ENCODE data around the gene TBC1D23.

The TBC1D23 gene

DNA sequence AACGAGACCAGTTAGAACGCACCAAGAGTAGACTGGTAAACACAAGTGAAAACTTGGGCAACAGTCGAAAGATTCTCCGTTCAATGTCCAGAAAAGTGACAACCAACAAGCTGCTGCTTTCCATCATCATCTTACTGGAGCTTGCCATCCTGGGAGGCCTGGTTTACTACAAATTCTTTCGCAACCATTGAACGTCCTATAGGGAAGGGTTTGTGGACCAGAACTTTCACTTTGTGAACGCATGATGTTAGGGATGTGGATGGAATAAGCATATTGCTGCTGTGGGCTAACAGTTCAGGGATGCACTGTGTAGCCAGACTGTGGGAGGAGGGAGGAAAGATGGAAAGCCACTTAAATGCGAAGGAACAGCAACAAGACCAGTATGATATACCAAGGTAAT lies 34.9 kb upstream of the TBC1D23 start:
- H3F3A ChIP-seq (ENCODE audit: insufficient read depth, low read length) = no peaks in the 10 kb centered on the region
- H3K4me1 ChIP-seq (ENCODE audit: insufficient read depth, low read length, severe bottlenecking) = no peaks in the 10 kb centered on the region
- H3K36me3 ChIP-seq (ENCODE audit: insufficient read depth, low read length) = no peaks in the 10 kb centered on the region
- TF ChIP-seq, protein P1, sequence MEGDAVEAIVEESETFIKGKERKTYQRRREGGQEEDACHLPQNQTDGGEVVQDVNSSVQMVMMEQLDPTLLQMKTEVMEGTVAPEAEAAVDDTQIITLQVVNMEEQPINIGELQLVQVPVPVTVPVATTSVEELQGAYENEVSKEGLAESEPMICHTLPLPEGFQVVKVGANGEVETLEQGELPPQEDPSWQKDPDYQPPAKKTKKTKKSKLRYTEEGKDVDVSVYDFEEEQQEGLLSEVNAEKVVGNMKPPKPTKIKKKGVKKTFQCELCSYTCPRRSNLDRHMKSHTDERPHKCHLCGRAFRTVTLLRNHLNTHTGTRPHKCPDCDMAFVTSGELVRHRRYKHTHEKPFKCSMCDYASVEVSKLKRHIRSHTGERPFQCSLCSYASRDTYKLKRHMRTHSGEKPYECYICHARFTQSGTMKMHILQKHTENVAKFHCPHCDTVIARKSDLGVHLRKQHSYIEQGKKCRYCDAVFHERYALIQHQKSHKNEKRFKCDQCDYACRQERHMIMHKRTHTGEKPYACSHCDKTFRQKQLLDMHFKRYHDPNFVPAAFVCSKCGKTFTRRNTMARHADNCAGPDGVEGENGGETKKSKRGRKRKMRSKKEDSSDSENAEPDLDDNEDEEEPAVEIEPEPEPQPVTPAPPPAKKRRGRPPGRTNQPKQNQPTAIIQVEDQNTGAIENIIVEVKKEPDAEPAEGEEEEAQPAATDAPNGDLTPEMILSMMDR (IDR thresholded peaks at IDR 0.05; ENCODE audit: low read length) = no peak
- TF ChIP-seq EZH2 (IDR thresholded peaks at IDR 0.05; ENCODE audit: borderline replicate concordance, low read length) = no peak
- no peak overlapping the region for H3K9ac ChIP-seq (ENCODE audit: low read length)
- H3K4me3 ChIP-seq (ENCODE audit: low read depth, low read length, poor library complexity, severe bottlenecking) = no peak overlapping the region
- no peak overlapping the region for H3K27ac ChIP-seq (ENCODE audit: low read depth, low read length, poor library complexity, severe bottlenecking)
- H4K20me1 ChIP-seq (ENCODE audit: insufficient read depth, low read length) = no peaks in the 10 kb centered on the region
- peaks cover 2% of the 10 kb centered on the region; the same call in 1 of the 2 replicates for H3K9me3 ChIP-seq (ENCODE audit: low read length)
- no peaks in the 10 kb centered on the region for H3K9me2 ChIP-seq (ENCODE audit: low read depth, low read length)
- H3K4me2 ChIP-seq (ENCODE audit: low read length) = no peak overlapping the region
- no peaks in the 10 kb centered on the region for H3K79me2 ChIP-seq (ENCODE audit: insufficient read depth, low read length)
- no peak overlapping the region for H2AFZ ChIP-seq (ENCODE audit: low read length)
- H3K27me3 ChIP-seq (ENCODE audit: insufficient read depth, low read length) = no peaks in the 10 kb centered on the region

DNA sequence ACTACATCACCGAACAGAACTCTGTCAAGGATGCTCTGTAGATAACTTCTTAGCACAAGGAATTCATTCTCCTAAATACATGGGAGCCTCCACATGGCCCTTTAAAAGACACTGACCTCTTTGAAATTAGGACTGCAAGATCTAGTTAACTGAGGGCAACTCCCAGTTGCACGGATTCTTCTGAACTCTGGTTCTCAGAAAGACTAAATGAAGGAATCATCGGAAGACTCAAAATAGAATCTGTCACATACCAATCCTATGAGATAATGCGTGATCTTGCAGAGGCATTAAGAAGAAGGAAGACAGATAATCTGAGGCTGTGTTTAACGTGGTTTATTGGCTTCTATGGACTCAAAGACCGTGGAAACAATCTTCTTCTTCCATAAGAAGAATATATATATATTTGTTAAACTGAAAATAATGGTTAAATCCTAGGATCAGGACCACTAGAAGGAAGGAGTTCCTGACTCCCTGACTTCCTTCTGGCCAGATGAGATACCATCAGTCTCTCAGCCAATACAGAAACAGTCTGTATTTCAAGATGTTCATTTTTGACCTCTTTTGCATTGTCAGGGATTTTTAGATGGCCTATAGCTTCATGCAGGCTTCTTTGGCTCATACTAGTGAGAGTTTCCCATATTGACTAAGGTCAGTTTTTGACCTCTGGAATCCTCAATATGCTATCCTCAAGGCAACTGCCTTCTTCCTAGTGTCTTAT lies 33.9 kb upstream of the TBC1D23 start:
- no peaks in the 10 kb centered on the region for H3K9me2 ChIP-seq (ENCODE audit: low read depth, low read length)
- H3K79me2 ChIP-seq (ENCODE audit: insufficient read depth, low read length) = no peaks in the 10 kb centered on the region
- H3K9me3 ChIP-seq (ENCODE audit: low read length) = no peaks in the 10 kb centered on the region
- no peaks in the 10 kb centered on the region for H3K4me1 ChIP-seq (ENCODE audit: insufficient read depth, low read length, severe bottlenecking)
- TF ChIP-seq, protein P1 (IDR thresholded peaks at IDR 0.05; ENCODE audit: low read length) = no peak
- TF ChIP-seq EZH2 (IDR thresholded peaks at IDR 0.05; ENCODE audit: borderline replicate concordance, low read length) = no peak
- H3K27me3 ChIP-seq (ENCODE audit: insufficient read depth, low read length) = no peaks in the 10 kb centered on the region
- H3K36me3 ChIP-seq (ENCODE audit: insufficient read depth, low read length) = no peaks in the 10 kb centered on the region
- no peaks in the 10 kb centered on the region for H3F3A ChIP-seq (ENCODE audit: insufficient read depth, low read length)
- no peak overlapping the region for H3K27ac ChIP-seq (ENCODE audit: low read depth, low read length, poor library complexity, severe bottlenecking)
- no peak overlapping the region for H3K4me2 ChIP-seq (ENCODE audit: low read length)
- no peak overlapping the region for H3K9ac ChIP-seq (ENCODE audit: low read length)
- H3K4me3 ChIP-seq (ENCODE audit: low read depth, low read length, poor library complexity, severe bottlenecking) = no peak overlapping the region
- no peaks in the 10 kb centered on the region for H4K20me1 ChIP-seq (ENCODE audit: insufficient read depth, low read length)
- no peak overlapping the region for H2AFZ ChIP-seq (ENCODE audit: low read length)

DNA sequence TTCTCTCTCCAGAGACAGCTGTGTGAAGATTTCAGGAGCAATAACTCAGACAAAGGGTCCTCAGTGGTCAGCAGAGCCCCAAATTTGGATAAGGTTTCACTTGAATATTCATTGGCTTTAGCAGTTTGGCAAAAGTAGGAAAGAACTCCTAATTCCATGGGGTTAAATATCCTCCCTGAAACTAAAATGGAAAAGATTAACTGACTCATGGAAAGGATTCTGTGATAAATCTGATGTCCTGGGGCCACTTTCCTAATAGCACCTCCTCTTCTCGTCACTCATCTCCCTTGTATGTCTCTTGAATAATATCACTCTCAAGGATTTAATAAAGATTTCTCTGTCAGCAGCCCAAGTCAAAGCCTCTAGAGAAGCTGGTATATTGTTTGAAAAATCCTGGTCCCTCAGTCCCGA lies 33.3 kb upstream of the TBC1D23 start:
- H3K27ac ChIP-seq (ENCODE audit: low read depth, low read length, poor library complexity, severe bottlenecking) = no peak overlapping the region
- TF ChIP-seq, protein P1 (IDR thresholded peaks at IDR 0.05; ENCODE audit: low read length) = no peak
- TF ChIP-seq EZH2 (IDR thresholded peaks at IDR 0.05; ENCODE audit: borderline replicate concordance, low read length) = no peak
- no peaks in the 10 kb centered on the region for H4K20me1 ChIP-seq (ENCODE audit: insufficient read depth, low read length)
- no peaks in the 10 kb centered on the region for H3F3A ChIP-seq (ENCODE audit: insufficient read depth, low read length)
- no peaks in the 10 kb centered on the region for H3K36me3 ChIP-seq (ENCODE audit: insufficient read depth, low read length)
- no peak overlapping the region for H3K9ac ChIP-seq (ENCODE audit: low read length)
- H3K9me2 ChIP-seq (ENCODE audit: low read depth, low read length) = no peaks in the 10 kb centered on the region
- no peaks in the 10 kb centered on the region for H3K27me3 ChIP-seq (ENCODE audit: insufficient read depth, low read length)
- H2AFZ ChIP-seq (ENCODE audit: low read length) = no peak overlapping the region
- H3K79me2 ChIP-seq (ENCODE audit: insufficient read depth, low read length) = no peaks in the 10 kb centered on the region
- H3K4me2 ChIP-seq (ENCODE audit: low read length) = no peak overlapping the region
- H3K9me3 ChIP-seq (ENCODE audit: low read length) = no peaks in the 10 kb centered on the region
- no peaks in the 10 kb centered on the region for H3K4me1 ChIP-seq (ENCODE audit: insufficient read depth, low read length, severe bottlenecking)
- no peak overlapping the region for H3K4me3 ChIP-seq (ENCODE audit: low read depth, low read length, poor library complexity, severe bottlenecking)
